K562 (cell line): Measurements from ENCODE around the gene CSRNP3. TPM values are rescaled to one million over a fixed set of nuclear protein-coding genes. Genes with fewer than 3 reads are reported as not detected.

Experiments used
- ATAC-seq: fragments of 200-7000 bp; cut with Tn5 transposase; 3 replicates; pipeline ENCODE4 v1.9.1; 2020; ENCODE audit warnings: moderate library complexity
- BruUV-seq: library from RNA; stranded (reverse); fragments of 400-500 nt; replicated peaks from 2 replicates; lab custom pipeline; 2021; lab: Mats Ljungman, UMichigan
- CTCF ChIA-PET: fragments of 300-600 bp; formaldehyde crosslinking; extraction: SDS; loops from one replicate; lab custom pipeline; 2021; ENCODE audit warnings: low intra/inter-chr PET ratio; lab: Yijun Ruan, JAX
- POLR2A ChIA-PET: fragments of 300-600, 350-650 bp; sonication (Branson Sonifier 250); formaldehyde crosslinking; extraction: SDS; loops from one replicate; lab custom pipeline; 2021; ENCODE audit warnings: antibody characterized with exemption, inconsistent platforms; lab: Yijun Ruan, JAX
- DNase-seq, 4 experiments: peaks; one replicate each; pipeline versions ENCODE4 v3.0.0 to v3.0.0-alpha.2; 2011 to 2018; ENCODE audit warnings: low spot score in 3 of 4, mixed read lengths in 3 of 4; ENCODE audit errors: extremely low read depth in 1 of 4
- FAIRE-seq: peaks from 2 replicates; lab custom pipeline; 2011; peaks lifted over from hg19 to GRCh38; lab: Jason Lieb, UNC
- H2AFZ ChIP-seq: 2 replicates; pipeline ENCODE4 v1.6.0; 2011; ENCODE audit warnings: low read depth, low read length, control low read depth, inconsistent platforms
- H3K27ac ChIP-seq: fragments of 200-600 bp; 3 replicates; pipeline ENCODE4 v1.8.0; 2011; ENCODE audit warnings: low read depth, mild to moderate bottlenecking, control low read depth, inconsistent platforms, low read length, moderate library complexity, mixed read lengths; ENCODE audit errors: extremely low read depth
- H3K27me3 ChIP-seq, 2 experiments: fragments of 300-600 bp in 1 of 2; 2 replicates in 1 of 2; 3 replicates in 1 of 2; pipeline versions ENCODE4 v1.6.0 to v1.8.0; 2011; ENCODE audit warnings: inconsistent platforms in 2 of 2, low read length in 2 of 2, mild to moderate bottlenecking in 1 of 2, mixed read lengths in 1 of 2, moderate library complexity in 1 of 2; ENCODE audit not compliant: control insufficient read depth in 2 of 2, insufficient read depth in 2 of 2
- H3K36me3 ChIP-seq: fragments of 300-600 bp; 3 replicates; pipeline ENCODE4 v1.8.0; 2011; ENCODE audit warnings: mild to moderate bottlenecking, low read length, inconsistent platforms; ENCODE audit not compliant: control insufficient read depth, insufficient read depth
- H3K4me1 ChIP-seq, 2 experiments: fragments of 200-600 bp in 1 of 2; replicated peaks in 1 of 2; 2 replicates in 1 of 2; 3 replicates in 1 of 2; pipeline versions ENCODE4 v1.5.1 to v1.8.0; 2011; ENCODE audit warnings: inconsistent platforms in 2 of 2, low read length in 2 of 2, mild to moderate bottlenecking in 1 of 2, mixed read lengths in 1 of 2, moderate library complexity in 1 of 2; ENCODE audit not compliant: control insufficient read depth in 2 of 2, insufficient read depth in 2 of 2
- H3K4me2 ChIP-seq: 2 replicates; pipeline ENCODE4 v1.6.1; 2011; ENCODE audit warnings: low read length, control low read depth, inconsistent platforms, mixed read lengths; ENCODE audit not compliant: insufficient read depth
- H3K4me3 ChIP-seq: fragments of 200-600 bp; sonication (generic), shearing (Covaris generic); 2 replicates; pipeline ENCODE4 v1.5.1; 2016; ENCODE audit warnings: control low read depth, inconsistent platforms
- H3K79me2 ChIP-seq: fragments of 200-600 bp; 3 replicates; pipeline ENCODE4 v1.8.0; 2011; ENCODE audit warnings: low read length, inconsistent platforms; ENCODE audit not compliant: control insufficient read depth, insufficient read depth
- H3K9ac ChIP-seq, 2 experiments: 2 replicates each; pipeline versions ENCODE4 v1.6.0 to v1.6.1; 2011; ENCODE audit warnings: low read depth in 2 of 2, low read length in 2 of 2, control low read depth in 1 of 2, inconsistent platforms in 1 of 2, mild to moderate bottlenecking in 1 of 2, mixed read lengths in 1 of 2; ENCODE audit not compliant: insufficient read depth in 1 of 2
- H3K9me1 ChIP-seq: one replicate; pipeline ENCODE4 v1.6.0; 2011; ENCODE audit warnings: inconsistent platforms, mild to moderate bottlenecking, low read length, moderate library complexity; ENCODE audit not compliant: control insufficient read depth, insufficient read depth
- H3K9me3 ChIP-seq: replicated peaks from 2 replicates; pipeline ENCODE4 v1.5.1; 2011; ENCODE audit warnings: low read depth, low read length, inconsistent platforms; ENCODE audit not compliant: control insufficient read depth, insufficient read depth
- H4K20me1 ChIP-seq: replicated peaks from 2 replicates; pipeline ENCODE4 v1.6.1; 2011; ENCODE audit warnings: low read length, inconsistent platforms, mixed read lengths; ENCODE audit not compliant: control insufficient read depth, insufficient read depth
- HMG20A ChIP-seq: fragments of 450-650 bp; formaldehyde crosslinking; conservative IDR thresholded peaks from 2 replicates; pipeline ENCODE4 v1.4.0; 2020; ENCODE audit warnings: mild to moderate bottlenecking, mixed read lengths
- HNRNPL ChIP-seq: fragments of 200-400 bp; formaldehyde crosslinking; IDR thresholded peaks from 2 replicates; pipeline ENCODE4 v1.6.1; 2017; ENCODE audit warnings: low read depth, mild to moderate bottlenecking, low read length
- MEIS2 ChIP-seq: fragments of 450-650 bp; IDR thresholded peaks from 2 replicates; pipeline ENCODE4 v1.6.1; 2014; ENCODE audit warnings: mild to moderate bottlenecking; ENCODE audit not compliant: partially characterized antibody
- PTRF ChIP-seq: fragments of 450-650 bp; IDR thresholded peaks from 2 replicates; pipeline ENCODE4 v1.6.1; 2016; ENCODE audit warnings: mild to moderate bottlenecking, missing genetic modification characterization, missing compliant biosample characterization
- RB1 ChIP-seq: fragments of 450-650 bp; IDR thresholded peaks from 2 replicates; pipeline ENCODE4 v1.6.1; 2017; ENCODE audit warnings: low read depth, mild to moderate bottlenecking
- SMAD1 ChIP-seq: fragments of 150-350 bp; IDR thresholded peaks from 2 replicates; pipeline ENCODE4 v1.6.1; 2014; ENCODE audit warnings: low read length, low read depth; ENCODE audit not compliant: partially characterized antibody
- SRSF9 ChIP-seq: fragments of 200-400 bp; formaldehyde crosslinking; IDR thresholded peaks from 2 replicates; pipeline ENCODE4 v1.6.1; 2017; ENCODE audit warnings: low read depth, low read length, borderline replicate concordance
- ZBTB7A ChIP-seq: IDR thresholded peaks from 2 replicates; pipeline ENCODE4 v1.6.1; 2011; ENCODE audit warnings: low read depth, mild to moderate bottlenecking, low read length, moderate library complexity, borderline replicate concordance; ENCODE audit not compliant: control insufficient read depth
- ZBTB8A ChIP-seq: fragments of 450-650 bp; IDR thresholded peaks from 2 replicates; pipeline ENCODE4 v1.6.1; 2018; ENCODE audit warnings: mild to moderate bottlenecking, moderate library complexity; ENCODE audit not compliant: partially characterized antibody
- ZC3H4 ChIP-seq: sonication (generic); formaldehyde crosslinking; IDR thresholded peaks from 2 replicates; pipeline ENCODE4 v1.9.0; 2021; ENCODE audit warnings: missing genetic modification reagents, borderline replicate concordance
- ZNF174 ChIP-seq: fragments of 250-450 bp; sonication (Bioruptor Pico); IDR thresholded peaks from 2 replicates; pipeline ENCODE4 v1.4.0; 2020; ENCODE audit warnings: mild to moderate bottlenecking
- ZNF445 ChIP-seq: fragments of 250-450 bp; sonication (Bioruptor Pico); IDR thresholded peaks from 2 replicates; pipeline ENCODE4 v1.4.0; 2020; ENCODE audit warnings: low read depth, mild to moderate bottlenecking, moderate library complexity
- WGBS: fragments of 100-300 bp; shearing (Covaris generic); methylation state at CpG from one replicate; pipeline ENCODE4 v1.1.6; 2016; ENCODE audit warnings: low coverage, mixed read lengths; ENCODE audit not compliant: insufficient coverage; ENCODE audit errors: missing lambda C conversion rate; 5-methylcytosine and 5-hydroxymethylcytosine counted together
- in situ Hi-C: fragments of 300-500 bp; cut with MboI; formaldehyde crosslinking; loops from 4 replicates; pipeline ENCODE4 v1.15.0; 2018; ENCODE audit warnings: inconsistent platforms, mixed read lengths
- intact Hi-C: fragments of 100-400 bp; cut with micrococcal nuclease; formaldehyde crosslinking; loops from 2 replicates; pipeline ENCODE4 v1.14.2; 2022
- polyA plus RNA-seq, 8 experiments: library from polyadenylated mRNA; depleted of rRNA in 4 of 8; stranded (reverse) in 5 of 8; unstranded in 3 of 8; fragments of >200 nt; fragmentation: Nextera tagmentation in 2 of 8; fragmentation: Illumina TruSeq in 1 of 8; extraction: Ambion mirVana in 2 of 8; extraction: Trizol in 1 of 8; gene quantifications; 2 replicates each; pipeline versions ENCODE4 v1.2.1 to v1.2.3, GENCODE V29; 2011 to 2014; ENCODE audit warnings: inconsistent platforms in 1 of 8, missing spikeins in 1 of 8
- total RNA-seq, 7 experiments: library from RNA; depleted of rRNA in 6 of 7; stranded (reverse); fragments of >200 nt in 6 of 7; fragmentation: Illumina TruSeq in 2 of 7; extraction: Trizol in 2 of 7; gene quantifications; 2 replicates each; pipeline versions ENCODE4 v1.2.1 to v1.2.3, GENCODE V29; 2011 to 2021; ENCODE audit warnings: low replicate concordance in 1 of 7
- TF ChIP-seq, protein P1 (sequence below), 2 experiments: IDR thresholded peaks; 2 replicates each; pipeline ENCODE4 v1.6.1; 2011; ENCODE audit warnings: borderline replicate concordance in 1 of 2, control low read depth in 1 of 2, low read depth in 1 of 2, low read length in 1 of 2, mild to moderate bottlenecking in 1 of 2, mixed read lengths in 1 of 2, moderate library complexity in 1 of 2; ENCODE audit not compliant: insufficient read depth in 1 of 2, insufficient read length in 1 of 2, poor library complexity in 1 of 2, severe bottlenecking in 1 of 2; ENCODE audit errors: extremely low read depth in 1 of 2
- TF ChIP-seq, protein P2 (sequence below), 2 experiments: fragments of 200-800 bp in 1 of 2; sonication (Bioruptor generic) in 1 of 2; sonication (generic) in 1 of 2; formaldehyde crosslinking in 1 of 2; IDR thresholded peaks in 1 of 2; conservative IDR thresholded peaks in 1 of 2; 2 replicates each; pipeline versions ENCODE4 v1.5.0 to v1.6.1; 2016 to 2020; ENCODE audit warnings: missing compliant biosample characterization in 1 of 2, missing genetic modification characterization in 1 of 2, missing genetic modification reagents in 1 of 2

The CSRNP3 gene
- total and polyA plus RNA-seq, 9 of the 15 experiments (the other 6 are each of a cell fraction or from before 2014, with no cell fraction given), result not detected

- FAIRE-seq, result no peak
- H3K27ac ChIP-seq, result no peak overlapping the region
- no peaks in the 10 kb centered on the region for H3K79me2 ChIP-seq
- H4K20me1 ChIP-seq, result no peaks in the 10 kb centered on the region
- TF ChIP-seq, protein P1, sequence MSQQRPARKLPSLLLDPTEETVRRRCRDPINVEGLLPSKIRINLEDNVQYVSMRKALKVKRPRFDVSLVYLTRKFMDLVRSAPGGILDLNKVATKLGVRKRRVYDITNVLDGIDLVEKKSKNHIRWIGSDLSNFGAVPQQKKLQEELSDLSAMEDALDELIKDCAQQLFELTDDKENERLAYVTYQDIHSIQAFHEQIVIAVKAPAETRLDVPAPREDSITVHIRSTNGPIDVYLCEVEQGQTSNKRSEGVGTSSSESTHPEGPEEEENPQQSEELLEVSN (IDR thresholded peaks at IDR 0.05; ENCODE audit: borderline replicate concordance in 1 of 2, extremely low read depth in 1 of 2, insufficient read depth in 1 of 2, insufficient read length in 1 of 2, low read depth in 1 of 2, low read length in 1 of 2, poor library complexity in 1 of 2, severe bottlenecking in 1 of 2), result no peak
- no peak for TF ChIP-seq HMG20A (CRISPR knock-in tag)
- no peak for TF ChIP-seq SMAD1
- no peak for TF ChIP-seq HNRNPL
- no peak for TF ChIP-seq ZBTB8A
- no peak for TF ChIP-seq ZBTB7A
- no peak for TF ChIP-seq PTRF (tag)
- TF ChIP-seq SRSF9, result no peak
- TF ChIP-seq, protein P2, sequence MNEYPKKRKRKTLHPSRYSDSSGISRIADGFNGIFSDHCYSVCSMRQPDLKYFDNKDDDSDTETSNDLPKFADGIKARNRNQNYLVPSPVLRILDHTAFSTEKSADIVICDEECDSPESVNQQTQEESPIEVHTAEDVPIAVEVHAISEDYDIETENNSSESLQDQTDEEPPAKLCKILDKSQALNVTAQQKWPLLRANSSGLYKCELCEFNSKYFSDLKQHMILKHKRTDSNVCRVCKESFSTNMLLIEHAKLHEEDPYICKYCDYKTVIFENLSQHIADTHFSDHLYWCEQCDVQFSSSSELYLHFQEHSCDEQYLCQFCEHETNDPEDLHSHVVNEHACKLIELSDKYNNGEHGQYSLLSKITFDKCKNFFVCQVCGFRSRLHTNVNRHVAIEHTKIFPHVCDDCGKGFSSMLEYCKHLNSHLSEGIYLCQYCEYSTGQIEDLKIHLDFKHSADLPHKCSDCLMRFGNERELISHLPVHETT (CRISPR knock-in tag; conservative IDR thresholded peaks at IDR 0.05 in 1 of 2, IDR thresholded peaks at IDR 0.05 in 1 of 2), result no peak
- TF ChIP-seq MEIS2, result no peak
- TF ChIP-seq RB1, result no peak
- no peak for TF ChIP-seq ZNF174 (CRISPR knock-in tag)
- no peak for TF ChIP-seq ZC3H4 (CRISPR knock-in tag)
- TF ChIP-seq ZNF445, result no peak
- H3K4me1 ChIP-seq, result no peaks in the 10 kb centered on the region
- no peaks in the 10 kb centered on the region for H3K9me1 ChIP-seq
- no TSS peak for BruUV-seq
- intact Hi-C loops, result no loop called here
- H3K4me3 ChIP-seq, result no peak overlapping the region
- in situ Hi-C loops, result no loop called here
- no peaks in the 10 kb centered on the region for H3K27me3 ChIP-seq
- no peak overlapping the region for H3K4me2 ChIP-seq
- POLR2A ChIA-PET, result no interaction called here
- H3K9me3 ChIP-seq, result peaks cover 4% of the 10 kb centered on the region; the same call in 1 of the 2 replicates
- ATAC-seq, result no peak
- H2AFZ ChIP-seq, result no peak overlapping the region
- CTCF ChIA-PET, result no interaction called here
- no CpG with 5 or more reads among the region's 3 CpGs for whole genome bisulfite sequencing
- no peak for DNase-seq
- no peaks in the 10 kb centered on the region for H3K36me3 ChIP-seq
- no peak overlapping the region for H3K9ac ChIP-seq
These were observed 123.6 kb downstream of the CSRNP3 start for GRCh38 chr2:165593081-165593480.
